GM18907 (cell line): Measurements from ENCODE around the gene KIF24.
"Not testable (repeated sequence)": the region's sequence is repeated elsewhere in the genome, so short reads cannot be mapped to it uniquely, and the experiment has no call there.

Experiments used
- ATAC-seq: cut with Tn5 transposase; IDR thresholded peaks from one replicate; pipeline ENCODE4 v1.9.1; 2021; ENCODE audit warnings: mild to moderate bottlenecking, moderate library complexity; ENCODE audit not compliant: unreplicated experiment

Gene KIF24

DNA sequence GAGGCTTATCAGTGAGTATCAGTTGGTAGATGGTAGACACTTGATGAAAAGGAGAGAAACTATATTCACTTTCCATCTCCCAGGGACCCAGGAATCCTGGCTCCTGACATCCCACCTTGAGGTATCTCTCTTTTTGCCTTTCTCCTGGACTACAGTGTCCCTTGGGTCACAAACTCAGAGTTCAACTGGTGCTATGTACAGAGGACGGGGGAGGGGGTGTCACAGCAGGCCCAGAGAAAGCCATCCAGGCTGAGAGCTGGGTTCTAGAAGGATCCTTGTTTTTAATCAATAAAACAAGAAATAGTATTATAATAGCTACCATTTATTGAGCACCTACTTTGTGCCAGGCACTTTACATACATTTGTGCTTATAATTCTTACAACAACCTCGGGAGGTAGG, 37.3 kb upstream of the KIF24 start:
- no peak for ATAC-seq

- no peak for ATAC-seq
Measured at GRCh38 chr9:34365282-34365681, 36.2 kb upstream of the KIF24 start.

GRCh38 chr9:34363619-34364351, 34.7 kb upstream of the KIF24 start:
- no peak for ATAC-seq

DNA sequence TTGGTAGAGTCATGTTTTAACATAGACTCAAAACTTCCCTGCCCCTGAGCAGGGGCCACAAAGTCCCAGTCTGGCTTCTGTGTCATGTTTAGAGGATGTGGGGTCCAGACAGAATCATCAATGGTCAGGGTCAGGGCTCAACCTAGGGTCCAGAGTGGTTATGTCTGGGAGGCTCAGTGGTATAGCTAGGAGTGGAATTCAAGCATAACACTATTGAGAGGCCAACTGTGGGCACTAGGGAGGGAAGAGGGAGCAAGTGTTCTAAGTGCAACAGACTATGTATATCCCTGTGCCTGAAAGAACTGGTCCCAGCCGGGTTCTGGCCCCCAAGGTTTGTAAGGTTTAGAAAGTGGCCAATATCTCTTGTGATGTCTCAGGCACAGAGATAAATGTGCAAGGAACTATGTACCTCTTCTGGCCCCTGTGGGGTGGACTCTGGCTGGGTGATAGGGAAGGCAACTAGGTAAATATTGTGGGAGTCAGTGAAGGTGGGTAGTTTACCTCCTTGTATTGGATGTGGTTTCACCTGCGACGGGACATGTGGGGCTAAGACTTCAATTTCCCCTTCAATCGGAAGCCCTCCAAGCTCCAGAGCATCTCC, 33.6 kb upstream of the KIF24 start:
- no peak for ATAC-seq

DNA sequence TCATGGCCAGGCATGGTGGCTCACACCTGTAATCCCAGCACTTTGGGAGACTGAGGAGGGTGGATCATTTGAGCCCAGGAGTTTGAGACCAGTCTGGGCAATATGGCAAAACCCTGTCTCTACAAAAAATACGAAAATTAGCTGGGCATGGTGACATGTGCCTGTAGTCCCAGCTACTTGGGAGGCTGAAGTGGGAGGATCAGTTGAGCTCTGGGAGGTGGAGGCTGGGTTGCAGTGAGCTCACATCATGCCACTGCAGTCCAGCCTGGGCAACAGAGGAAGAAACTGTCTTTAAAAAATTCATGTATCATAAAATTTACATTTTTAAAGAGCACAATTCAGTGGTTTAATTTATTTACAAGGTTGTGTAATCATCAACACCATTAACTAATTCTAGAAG, 23.9 kb upstream of the KIF24 start:
- ATAC-seq: not testable (repeated sequence)

DNA sequence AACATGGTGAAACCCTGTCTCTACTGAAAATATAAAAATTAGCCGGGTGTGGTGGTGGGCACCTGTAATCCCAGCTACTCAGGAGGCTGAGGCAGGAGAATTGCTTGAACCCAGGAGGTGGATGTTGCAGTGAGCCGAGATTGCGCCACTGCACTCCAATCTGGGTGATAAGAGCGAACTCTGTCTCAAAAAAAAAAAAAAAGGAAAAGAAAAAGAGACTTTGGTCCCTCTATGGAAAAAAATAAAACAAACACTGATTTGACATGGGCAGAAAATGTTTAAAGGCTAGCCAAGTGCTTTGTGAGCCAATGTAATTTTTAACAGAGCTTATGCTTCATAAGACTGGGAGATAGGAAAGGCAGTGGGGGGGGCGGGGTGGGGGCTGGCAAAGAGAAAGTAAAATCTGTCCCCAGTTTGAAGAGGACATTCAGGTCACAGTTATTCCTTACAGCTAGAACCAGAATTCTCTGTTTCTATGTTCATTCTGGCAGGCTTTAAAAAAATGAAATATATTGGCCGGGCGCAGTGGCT, 23.1 kb upstream of the KIF24 start:
- not testable (repeated sequence) for ATAC-seq

DNA sequence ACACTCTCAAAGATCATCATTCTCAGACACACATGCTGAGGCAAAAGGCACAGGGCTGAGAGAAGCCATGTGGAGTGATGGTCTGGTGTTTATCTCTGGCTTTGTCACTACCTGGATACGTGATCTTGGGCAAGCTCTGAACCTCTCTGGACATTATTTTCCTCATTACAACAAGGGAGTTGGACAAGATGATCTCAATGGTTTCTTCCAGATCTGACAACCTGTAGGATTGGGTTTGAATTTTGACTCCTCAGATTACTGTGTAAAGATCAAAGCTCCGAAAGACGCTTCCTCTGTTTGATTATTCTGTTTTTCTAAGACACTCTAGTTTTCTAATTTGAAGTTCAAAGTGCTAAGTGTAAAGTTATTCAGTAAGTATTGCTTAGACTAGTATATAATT, 20.3 kb upstream of the KIF24 start:
- no peak for ATAC-seq

- ATAC-seq: no peak
Measured at GRCh38 chr9:34347800-34348158, 18.7 kb upstream of the KIF24 start.

- ATAC-seq: no peak
Measured at GRCh38 chr9:34346873-34347799, 18.1 kb upstream of the KIF24 start.

DNA sequence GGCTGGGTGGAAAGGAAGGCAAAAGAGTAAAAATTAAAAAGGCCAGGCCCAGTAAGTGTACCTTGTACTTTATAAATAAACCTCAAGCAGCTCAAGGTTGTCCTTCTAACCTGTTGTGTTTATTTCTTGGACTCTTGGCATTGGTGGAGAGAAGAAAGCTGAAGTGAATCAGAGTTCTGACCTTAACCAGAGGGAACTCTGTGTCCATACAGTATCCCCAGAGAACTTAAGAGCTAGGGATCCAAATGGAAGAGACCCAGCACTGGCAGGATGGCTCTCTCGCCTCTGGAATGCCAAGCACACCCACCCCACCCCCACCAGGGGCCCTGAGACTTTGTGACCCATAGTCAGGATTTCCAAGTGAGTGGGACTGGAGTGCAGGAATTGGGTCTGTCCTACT, 14.5 kb upstream of the KIF24 start:
- no peak for ATAC-seq

DNA sequence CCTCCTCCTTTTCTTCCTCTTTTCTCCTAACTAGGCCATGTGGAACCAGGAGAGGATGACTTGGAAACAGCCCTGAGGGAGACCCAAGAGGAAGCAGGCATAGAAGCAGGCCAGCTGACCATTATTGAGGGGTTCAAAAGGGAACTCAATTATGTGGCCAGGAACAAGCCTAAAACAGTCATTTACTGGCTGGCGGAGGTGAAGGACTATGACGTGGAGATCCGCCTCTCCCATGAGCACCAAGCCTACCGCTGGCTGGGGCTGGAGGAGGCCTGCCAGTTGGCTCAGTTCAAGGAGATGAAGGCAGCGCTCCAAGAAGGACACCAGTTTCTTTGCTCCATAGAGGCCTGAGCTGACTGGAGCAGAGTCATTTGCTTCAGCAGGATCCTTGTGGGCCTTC, 14.0 kb upstream of the KIF24 start:
- no peak for ATAC-seq

DNA sequence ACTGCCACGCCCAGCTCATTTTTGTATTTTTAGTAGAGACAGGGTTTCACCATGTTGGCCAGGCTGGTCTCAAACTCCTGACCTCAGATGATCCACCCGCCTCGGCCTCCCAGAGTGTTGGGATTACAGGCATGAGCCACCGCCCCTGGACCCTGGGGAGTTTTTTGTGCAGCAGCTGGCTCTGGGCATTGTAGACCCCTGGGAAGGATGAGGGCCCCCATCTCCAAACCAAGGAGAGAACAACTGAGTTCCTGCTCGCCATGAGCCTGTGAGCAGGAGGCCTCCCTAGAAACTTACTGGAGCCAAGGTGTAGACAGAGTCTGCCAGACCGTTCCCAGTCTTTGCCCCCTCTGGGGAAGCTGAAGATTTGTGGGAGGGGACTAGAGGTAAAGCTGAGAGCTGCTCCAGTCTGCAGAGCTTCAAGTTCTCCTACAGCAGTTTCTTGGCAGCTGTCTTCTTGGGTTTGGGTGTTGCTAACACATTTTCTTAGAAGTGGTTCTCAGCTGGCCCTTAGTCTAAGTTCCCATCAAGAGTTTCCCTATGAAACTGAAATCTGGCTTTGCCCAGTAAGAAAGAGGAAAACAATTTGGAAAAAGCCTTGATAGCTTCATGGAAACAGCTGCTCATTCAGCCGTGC, 12.7 kb upstream of the KIF24 start:
- no peak for ATAC-seq

DNA sequence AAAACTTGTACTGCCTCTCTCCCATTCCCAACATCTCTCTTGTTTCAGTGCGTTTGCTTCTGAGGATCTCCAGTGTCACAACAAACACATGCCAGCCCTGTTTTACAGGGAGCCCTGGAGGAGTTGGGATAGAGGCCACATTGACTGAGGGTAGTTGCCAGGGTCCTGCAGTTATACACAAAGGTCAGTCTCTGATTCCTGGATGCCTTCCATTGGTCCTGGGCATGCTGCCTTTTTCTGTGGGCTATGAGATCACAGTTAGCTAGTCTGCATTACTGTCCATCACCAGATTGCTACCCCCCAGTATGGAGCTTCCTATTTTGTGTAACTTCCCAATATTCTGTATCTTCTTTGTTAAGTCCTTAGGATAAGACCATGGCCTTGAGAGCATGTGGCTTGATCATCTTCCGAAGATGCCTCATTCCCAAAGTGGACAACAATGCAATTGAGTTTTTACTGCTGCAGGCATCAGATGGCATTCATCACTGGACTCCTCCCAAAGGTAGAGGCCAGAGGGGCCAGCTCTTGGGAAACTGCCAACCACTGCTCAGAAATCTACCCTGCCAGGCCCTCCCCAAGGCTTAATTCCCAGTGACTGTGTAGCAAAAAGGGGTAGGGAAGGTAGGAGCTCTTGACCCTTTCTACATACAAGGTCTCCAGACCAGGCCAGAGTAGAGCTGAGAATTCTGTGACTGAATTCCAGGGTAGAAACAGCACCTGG, 9.8 kb upstream of the KIF24 start:
- ATAC-seq: no peak

- not testable (repeated sequence) for ATAC-seq
Measured at GRCh38 chr9:34338079-34338478, 9.0 kb upstream of the KIF24 start.

- ATAC-seq: no peak
Measured at GRCh38 chr9:34337403-34337802, 8.3 kb upstream of the KIF24 start.

GRCh38 chr9:34335376-34335775, 6.3 kb upstream of the KIF24 start:
- no peak for ATAC-seq

DNA sequence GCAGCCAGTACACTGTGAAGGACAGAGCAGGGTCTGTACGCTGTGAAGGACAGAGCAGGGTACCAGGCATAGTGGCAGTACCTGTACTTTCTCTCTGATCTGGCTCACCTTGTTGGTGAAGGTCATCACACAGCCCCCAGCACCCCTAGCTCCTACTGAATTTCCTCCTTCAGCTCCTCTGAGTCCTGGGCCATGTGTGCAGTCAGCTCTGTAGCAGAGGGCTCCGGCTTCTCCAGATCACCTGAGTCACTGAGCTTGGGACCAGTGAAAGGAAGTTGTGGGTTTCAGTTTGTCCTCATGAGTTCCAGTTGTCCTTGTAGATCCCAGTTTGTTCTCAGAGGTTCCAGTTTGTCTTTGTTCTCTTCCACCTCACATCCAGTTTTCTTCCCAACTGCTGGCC, 5.8 kb upstream of the KIF24 start:
- no peak for ATAC-seq

GRCh38 chr9:34334337-34334824, 5.3 kb upstream of the KIF24 start:
- ATAC-seq: no peak

GRCh38 chr9:34333836-34334235, 4.8 kb upstream of the KIF24 start:
- no peak for ATAC-seq
